Large intestine (tissue), 3 donors: Measurements from ENCODE around the gene CDH1. TPM values are rescaled to one million over a fixed set of nuclear protein-coding genes. Genes with fewer than 3 reads are reported as not detected.
A peak's percentile ranks its signal among the peaks of the same experiment; 100 is the strongest.

Experiments
- DNase-seq, 2 donors: peaks; one replicate each; pipeline versions ENCODE4 v3.0.0 to v3.0.0-alpha.2; 2013
- H3K27ac ChIP-seq: one replicate; pipeline ENCODE4 v1.5.1; 2013; ENCODE audit warnings: low read length
- H3K27me3 ChIP-seq: 2 replicates; pipeline ENCODE4 v1.6.1; 2013; ENCODE audit warnings: low read length; ENCODE audit not compliant: control insufficient read depth, insufficient read depth
- H3K36me3 ChIP-seq: 2 replicates; pipeline ENCODE4 v1.6.1; 2013; ENCODE audit warnings: low read length; ENCODE audit not compliant: control insufficient read depth, insufficient read depth
- H3K4me1 ChIP-seq: one replicate; pipeline ENCODE4 v1.6.1; 2013; ENCODE audit warnings: low read length; ENCODE audit not compliant: control insufficient read depth, insufficient read depth
- H3K4me3 ChIP-seq: one replicate; pipeline ENCODE4 v1.5.1; 2013; ENCODE audit warnings: low read length
- H3K9me3 ChIP-seq: one replicate; pipeline ENCODE4 v1.6.1; 2013; ENCODE audit warnings: mild to moderate bottlenecking, low read depth, low read length, moderate library complexity; ENCODE audit not compliant: control insufficient read depth
- WGBS: methylation state at CpG from one replicate; pipeline ENCODE4 v1.1.5; 2013; ENCODE audit warnings: low lambda C conversion rate; ENCODE audit not compliant: insufficient coverage; 5-methylcytosine and 5-hydroxymethylcytosine counted together
- polyA plus RNA-seq: library from polyadenylated mRNA; unstranded; fragments of 120-200 nt; gene quantifications from one replicate; pipeline ENCODE4 v1.2.1, GENCODE V29; 2013

The CDH1 gene
- polyA plus RNA-seq, 1 donor = 341 TPM

DNA sequence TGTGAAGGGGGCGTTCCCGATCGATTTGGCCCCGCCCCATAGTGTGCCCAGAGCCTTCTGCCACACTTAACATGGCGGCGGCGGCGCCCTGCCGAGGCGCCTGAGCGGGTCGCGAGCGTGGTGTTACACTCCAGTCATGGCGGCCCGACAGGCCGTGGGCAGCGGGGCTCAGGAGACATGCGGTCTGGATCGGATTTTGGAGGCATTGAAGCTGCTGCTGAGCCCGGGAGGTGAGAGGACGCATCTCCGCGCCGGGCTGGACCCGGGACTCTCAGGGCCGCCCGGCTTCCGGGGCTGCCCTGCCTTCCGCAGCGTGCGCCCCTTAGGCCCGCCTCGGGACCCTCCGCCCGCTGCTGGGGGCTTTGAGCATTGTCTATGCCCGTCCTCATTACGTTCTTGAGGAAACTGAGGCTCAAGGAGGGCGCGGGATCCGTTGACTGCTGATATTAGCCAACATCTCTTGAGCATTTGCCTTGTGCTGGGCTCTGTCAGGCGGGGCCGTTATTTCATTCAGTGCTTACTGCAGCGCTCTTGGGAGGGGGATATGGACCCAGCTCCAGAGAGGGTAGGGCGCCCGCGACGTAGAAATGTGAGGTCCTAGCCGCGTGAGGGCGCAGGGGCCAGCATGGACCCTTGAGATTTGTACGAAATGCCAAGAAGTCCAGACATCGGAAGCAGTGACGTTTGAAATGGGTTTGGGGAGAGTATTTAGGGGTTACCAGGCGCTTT lies 106.6 kb downstream of the CDH1 start, which contains the start of gene TANGO6:
Gene TANGO6, plus strand, starts transcription at position 50 of the 729 bp plus-strand sequence. Its CDS starts 87 bp downstream, at position 137.
- Histone ChIP-seq H3K4me3 (peak within 1 kb of the TSS; percentile 89), H3K9me3 (no peaks in the 10 kb centered on the region), H3K27ac (peak within 1 kb of the TSS; percentile 54), H3K36me3 (no peaks in the 10 kb centered on the region), H3K4me1 (no peaks in the 10 kb centered on the region), H3K27me3 (no peaks in the 10 kb centered on the region)
- WGBS = no CpG with 5 or more reads among the region's 55 CpGs
- peak; percentile 59 to 79 for DNase-seq

DNA sequence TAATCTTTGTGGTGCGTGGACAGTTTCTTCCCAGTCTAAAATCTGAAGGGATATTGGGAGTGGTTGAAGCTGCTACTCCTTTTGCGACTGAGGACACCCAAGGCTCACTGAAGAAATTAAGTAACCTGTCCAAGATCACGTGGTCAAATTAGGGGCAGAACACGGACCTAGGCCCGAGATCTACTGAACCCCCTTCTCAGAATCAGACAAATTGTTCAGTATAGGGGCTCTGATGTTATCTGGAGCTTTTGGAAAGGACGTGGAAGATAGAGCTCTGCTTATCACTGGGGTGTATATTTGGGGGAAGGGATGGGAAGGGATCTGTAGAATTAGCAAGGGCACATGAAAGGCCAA lies 107.1 kb downstream of the CDH1 start:
- no peak for DNase-seq
- H3K27ac ChIP-seq = no peak overlapping the region
- H3K27me3 ChIP-seq = no peaks in the 10 kb centered on the region
- peak overlapping the region; percentile 89 for H3K4me3 ChIP-seq
- H3K36me3 ChIP-seq = no peaks in the 10 kb centered on the region
- H3K9me3 ChIP-seq = no peaks in the 10 kb centered on the region
- no peaks in the 10 kb centered on the region for H3K4me1 ChIP-seq
- WGBS = no CpG with 5 or more reads among the region's 6 CpGs

DNA sequence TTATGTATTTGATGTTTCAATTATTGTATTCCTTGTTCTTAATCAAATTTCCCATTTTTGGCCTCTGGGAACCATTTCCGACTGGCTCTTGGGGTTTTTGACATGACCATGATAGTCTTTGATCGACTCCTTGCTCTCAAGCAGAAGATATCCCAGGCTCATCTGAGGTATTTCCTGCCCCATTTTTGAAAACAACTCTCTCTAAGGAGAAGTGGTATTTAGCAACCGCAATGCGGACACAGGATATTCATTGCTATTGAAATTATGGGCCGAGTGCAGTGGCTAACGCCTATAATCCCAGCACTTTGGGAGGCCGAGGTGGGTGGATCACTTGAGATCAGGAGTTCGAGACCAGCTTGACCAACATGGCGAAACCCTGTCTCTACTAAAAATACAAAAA lies 111.7 kb downstream of the CDH1 start:
- 100% methylated on average over 2 of the region's 9 CpGs for WGBS
- Histone ChIP-seq H3K9me3 (no peaks in the 10 kb centered on the region), H3K36me3 (no peaks in the 10 kb centered on the region), H3K27me3 (no peaks in the 10 kb centered on the region), H3K27ac (no peak overlapping the region), H3K4me1 (no peaks in the 10 kb centered on the region), H3K4me3 (no peak overlapping the region)
- DNase-seq = no peak

GRCh38 chr16:68850481-68850880 lies 113.4 kb downstream of the CDH1 start:
- H3K27me3 ChIP-seq = no peaks in the 10 kb centered on the region
- DNase-seq = no peak
- H3K4me3 ChIP-seq = no peak overlapping the region
- H3K27ac ChIP-seq = no peak overlapping the region
- 100% methylated on average over 1 of the region's 2 CpGs for WGBS
- H3K4me1 ChIP-seq = no peaks in the 10 kb centered on the region
- no peaks in the 10 kb centered on the region for H3K9me3 ChIP-seq
- no peaks in the 10 kb centered on the region for H3K36me3 ChIP-seq

DNA sequence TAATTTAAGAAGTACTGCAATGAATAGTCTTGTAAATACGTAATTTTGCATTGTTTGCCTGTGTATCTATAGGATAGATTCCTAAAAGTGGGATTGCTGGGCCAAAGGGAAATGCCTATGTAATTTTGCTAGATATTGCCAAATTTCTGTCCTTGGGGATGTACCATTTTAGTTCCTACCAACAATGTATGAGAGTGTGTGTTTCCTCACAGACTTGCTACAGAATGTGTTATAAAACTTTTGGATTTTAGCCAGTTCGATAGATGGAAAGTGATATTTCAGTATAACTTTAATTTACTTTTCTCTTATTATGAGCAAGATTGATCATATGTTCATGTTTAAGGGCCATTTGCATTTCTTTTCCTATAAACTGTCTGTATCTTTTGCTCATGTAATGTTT lies 114.5 kb downstream of the CDH1 start:
- Histone ChIP-seq H3K27me3 (no peaks in the 10 kb centered on the region), H3K4me3 (no peak overlapping the region), H3K27ac (no peak overlapping the region), H3K4me1 (no peaks in the 10 kb centered on the region), H3K36me3 (no peaks in the 10 kb centered on the region), H3K9me3 (no peaks in the 10 kb centered on the region)
- DNase-seq = no peak
- WGBS = 88% methylated on average over 1 of the region's 2 CpGs

- Histone ChIP-seq H3K4me1 (no peaks in the 10 kb centered on the region), H3K9me3 (no peaks in the 10 kb centered on the region), H3K4me3 (no peak overlapping the region), H3K27ac (no peak overlapping the region), H3K27me3 (no peaks in the 10 kb centered on the region), H3K36me3 (peaks cover 2% of the 10 kb centered on the region)
- WGBS = 60% methylated on average over 1 of the region's 1 CpG
- DNase-seq = no peak
Observed at GRCh38 chr16:68857479-68857878, 120.4 kb downstream of the CDH1 start.

GRCh38 chr16:68859828-68860227 lies 122.7 kb downstream of the CDH1 start:
- Histone ChIP-seq H3K4me3 (no peak overlapping the region), H3K9me3 (no peaks in the 10 kb centered on the region), H3K4me1 (no peaks in the 10 kb centered on the region), H3K36me3 (peaks cover 6% of the 10 kb centered on the region), H3K27me3 (no peaks in the 10 kb centered on the region), H3K27ac (no peak overlapping the region)
- no peak for DNase-seq
- WGBS = no CpG with 5 or more reads among the region's 4 CpGs

DNA sequence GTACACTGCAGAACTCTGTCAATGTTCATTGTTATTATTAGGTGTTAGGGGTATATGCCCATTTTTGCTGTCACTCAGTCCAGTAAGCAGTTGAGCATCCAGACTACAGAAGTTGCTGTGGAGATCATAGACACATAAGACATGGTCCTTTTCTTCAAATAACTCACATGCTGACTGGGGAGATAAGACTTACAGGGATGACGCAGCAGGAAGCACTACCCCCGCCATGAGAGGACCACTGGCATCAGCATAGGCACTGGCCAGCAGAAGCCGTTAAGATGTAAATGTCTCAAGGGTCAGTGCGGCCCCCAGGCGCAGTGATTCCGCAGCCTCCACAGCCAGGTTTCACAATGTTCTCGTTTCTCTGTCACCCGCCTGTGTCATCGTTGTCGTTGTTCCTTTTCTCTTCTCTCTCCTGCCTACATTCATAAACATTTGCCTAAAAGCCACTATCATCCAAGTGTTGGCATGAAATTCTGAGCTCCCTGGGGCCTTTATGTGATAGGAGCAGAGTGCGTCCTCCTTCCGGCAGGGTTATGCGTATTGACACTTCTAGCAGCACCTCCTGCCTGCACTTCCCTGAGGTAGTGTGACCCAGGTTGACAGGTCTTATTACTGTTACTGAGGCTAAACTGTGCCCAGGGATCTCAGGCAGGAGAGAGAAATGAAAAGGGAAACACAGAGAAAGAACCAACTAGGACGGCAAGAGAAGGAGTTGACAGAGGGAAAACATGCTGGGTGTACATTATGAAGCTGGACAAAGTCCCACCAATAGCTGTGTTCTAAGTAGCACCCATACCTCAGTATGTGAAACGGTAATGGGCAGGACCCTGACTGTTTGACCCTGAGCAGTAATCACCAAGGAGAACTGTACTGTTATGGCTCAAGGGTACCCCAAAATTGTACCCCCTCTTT lies 124.1 kb downstream of the CDH1 start:
- Histone ChIP-seq H3K9me3 (no peaks in the 10 kb centered on the region), H3K4me1 (no peaks in the 10 kb centered on the region), H3K27ac (no peak overlapping the region), H3K27me3 (no peaks in the 10 kb centered on the region), H3K36me3 (peaks cover 6% of the 10 kb centered on the region), H3K4me3 (no peak overlapping the region)
- DNase-seq = no peak
- 83% methylated on average over 5 of the region's 15 CpGs for WGBS

- H3K36me3 ChIP-seq = peaks cover 6% of the 10 kb centered on the region
Observed at GRCh38 chr16:68866933-68867332, 129.8 kb downstream of the CDH1 start.

DNA sequence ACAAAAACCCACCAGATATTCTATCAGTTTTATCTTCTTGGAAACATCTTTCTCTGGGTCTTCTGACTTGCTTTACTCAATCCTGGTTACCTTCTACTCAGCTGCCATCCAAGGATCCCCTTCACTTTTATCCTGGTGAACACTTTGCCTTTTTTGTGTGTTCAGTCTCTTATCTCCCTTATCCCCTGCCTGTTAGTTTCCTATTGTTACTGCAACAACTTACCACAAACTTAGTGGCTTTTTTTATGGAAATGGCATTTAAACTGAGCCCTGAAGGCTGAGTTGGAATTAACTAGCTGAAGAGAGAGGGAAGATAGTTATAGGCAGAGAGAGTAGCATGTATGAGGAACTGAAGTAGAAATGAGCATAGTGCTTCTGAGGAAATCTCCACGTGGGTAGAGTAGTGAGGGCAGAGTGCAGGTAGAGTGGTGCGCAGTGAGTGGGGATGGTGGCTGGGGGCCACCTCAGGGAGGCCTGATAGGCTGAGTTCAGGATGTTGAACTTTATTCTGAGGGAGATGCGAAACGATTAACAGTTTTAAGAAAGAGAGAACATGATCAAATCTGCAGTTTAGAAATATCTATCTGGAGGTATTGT lies 132.5 kb downstream of the CDH1 start:
- Histone ChIP-seq H3K9me3 (peaks cover 8% of the 10 kb centered on the region), H3K4me3 (no peak overlapping the region), H3K4me1 (peaks cover 6% of the 10 kb centered on the region), H3K27me3 (no peaks in the 10 kb centered on the region), H3K27ac (peak overlapping the region; percentile 16), H3K36me3 (peaks cover 2% of the 10 kb centered on the region)
- 45% methylated on average over 4 of the region's 4 CpGs for WGBS
- DNase-seq = peak; percentile 24 to 52

More at GRCh38 chr16:68866933-68867332, 129.8 kb downstream of the CDH1 start:
- Histone ChIP-seq H3K27ac (no peak overlapping the region), H3K27me3 (no peaks in the 10 kb centered on the region), H3K4me3 (no peak overlapping the region), H3K4me1 (no peaks in the 10 kb centered on the region), H3K9me3 (no peaks in the 10 kb centered on the region)
- WGBS = no CpG with 5 or more reads among the region's 6 CpGs
- no peak for DNase-seq
